ENCODE data around the gene FAM13A. TPM values are rescaled to one million over a fixed set of nuclear protein-coding genes. Genes with fewer than 3 reads are reported as not detected.

The FAM13A gene
- total and polyA plus RNA-seq, 2 of the 8 experiments (the other 6 are each of a cell fraction or from before 2014, with no cell fraction given), result 7.1 to 16.5 TPM

DNA sequence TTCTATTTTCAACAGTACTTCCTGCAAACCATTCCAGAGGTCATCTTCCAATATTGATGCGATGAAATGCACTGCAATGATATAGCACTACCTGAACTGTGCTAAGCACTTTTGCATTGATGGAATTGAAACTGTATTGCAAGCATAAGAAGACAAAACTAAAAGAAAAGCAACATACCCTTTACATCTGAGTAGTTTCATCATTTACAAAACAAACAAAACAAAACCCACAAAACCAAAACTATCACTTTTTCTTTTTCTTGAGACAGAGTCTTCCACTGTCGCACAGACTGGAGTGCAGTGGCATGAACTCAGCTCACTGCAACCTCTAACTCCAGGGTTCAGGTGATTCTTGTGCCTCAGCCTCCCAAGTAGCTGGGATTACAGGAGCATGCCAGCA, 239.2 kb downstream of the FAM13A start:
- no peak overlapping the region for H3K4me2 ChIP-seq (ENCODE audit: insufficient read depth in 1 of 2, low read depth in 2 of 2, low read length in 2 of 2)
- no peak for FAIRE-seq
- POLR2A ChIA-PET (ENCODE audit: partially characterized antibody), result interaction anchor here (0.7 kb wide), 1 partner anchor 103 kb away, joined by 4 read pairs; no protein-coding TSS in a partner anchor

More for the DNA sequence above, 239.2 kb downstream of the FAM13A start:
- no peak overlapping the region for H3K27ac ChIP-seq (ENCODE audit: low read depth, low read length)
- no peak overlapping the region for H3K18ac ChIP-seq (ENCODE audit: extremely low read depth, low read length)
- H2AFZ ChIP-seq (ENCODE audit: low read length), result no peak overlapping the region
- peaks cover 0 to 3% (median under 1%) of the 10 kb centered on the region in 4 experiments; a peak in 3 of 7 replicates for H3K4me1 ChIP-seq (replicated peaks in 1 of 4; ENCODE audit: control insufficient read depth in 3 of 4, insufficient read depth in 4 of 4, low read length in 3 of 4)
- WGBS, 2 experiments (ENCODE audit: extremely low coverage in 1 of 2, insufficient coverage in 1 of 2, insufficient read length in 1 of 2, insufficient replicate concordance in 2 of 2, low coverage in 1 of 2, low lambda C conversion rate in 2 of 2, missing lambda C conversion rate in 1 of 2), result 79% methylated on average over 2 of the region's 2 CpGs; no CpG with 5 or more reads in 1 of the 2 experiments
- H3K56ac ChIP-seq (replicated peaks; ENCODE audit: insufficient read length, low read depth, low read length), result no peak overlapping the region
- no peak for DNase-seq (ENCODE audit: low read depth in 1 of 2, low spot score in 2 of 2)
- no peak overlapping the region for H2BK120ac ChIP-seq (replicated peaks; ENCODE audit: low read depth, low read length)
- no peaks in the 10 kb centered on the region for H3K27me3 ChIP-seq (replicated peaks in 1 of 4; ENCODE audit: control insufficient read depth in 3 of 4, extremely low read depth in 1 of 4, insufficient read depth in 3 of 4, low read length in 3 of 4)
- no peaks in the 10 kb centered on the region for H4K20me1 ChIP-seq (replicated peaks in 1 of 2; ENCODE audit: control insufficient read depth in 1 of 2, insufficient read depth in 2 of 2, low read length in 2 of 2)
- H3K36me3 ChIP-seq (ENCODE audit: control insufficient read depth in 2 of 4, insufficient read depth in 4 of 4, low read length in 3 of 4), result no peaks in the 10 kb centered on the region
- no peak overlapping the region for H3K14ac ChIP-seq (ENCODE audit: insufficient read length)
- no peak overlapping the region for H4K8ac ChIP-seq (ENCODE audit: extremely low read depth, insufficient read depth, low read length)
- no peak for TF ChIP-seq MAFK (IDR thresholded peaks at IDR 0.05; ENCODE audit: low read depth, low read length)
- TF ChIP-seq, protein P1, sequence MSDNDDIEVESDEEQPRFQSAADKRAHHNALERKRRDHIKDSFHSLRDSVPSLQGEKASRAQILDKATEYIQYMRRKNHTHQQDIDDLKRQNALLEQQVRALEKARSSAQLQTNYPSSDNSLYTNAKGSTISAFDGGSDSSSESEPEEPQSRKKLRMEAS (IDR thresholded peaks at IDR 0.05), result no peak
- no peak for TF ChIP-seq CBX5 (IDR thresholded peaks at IDR 0.05; ENCODE audit: low read depth, low read length)
- no peak for TF ChIP-seq RFX5 (IDR thresholded peaks at IDR 0.05; ENCODE audit: borderline replicate concordance, low read depth, low read length)
- no peak for TF ChIP-seq CHD1 (IDR thresholded peaks at IDR 0.05; ENCODE audit: low read depth, low read length)
- TF ChIP-seq BCL11A (IDR thresholded peaks at IDR 0.05; ENCODE audit: low read depth in 2 of 2, low read length in 2 of 2), result no peak
- TF ChIP-seq, protein P2, sequence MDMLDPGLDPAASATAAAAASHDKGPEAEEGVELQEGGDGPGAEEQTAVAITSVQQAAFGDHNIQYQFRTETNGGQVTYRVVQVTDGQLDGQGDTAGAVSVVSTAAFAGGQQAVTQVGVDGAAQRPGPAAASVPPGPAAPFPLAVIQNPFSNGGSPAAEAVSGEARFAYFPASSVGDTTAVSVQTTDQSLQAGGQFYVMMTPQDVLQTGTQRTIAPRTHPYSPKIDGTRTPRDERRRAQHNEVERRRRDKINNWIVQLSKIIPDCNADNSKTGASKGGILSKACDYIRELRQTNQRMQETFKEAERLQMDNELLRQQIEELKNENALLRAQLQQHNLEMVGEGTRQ (IDR thresholded peaks at IDR 0.05; ENCODE audit: low read length), result no peak
- TF ChIP-seq RNF2 (IDR thresholded peaks at IDR 0.05; ENCODE audit: borderline replicate concordance, low read depth, low read length, missing control alignments, poor library complexity, severe bottlenecking), result no peak
- no peak for TF ChIP-seq POLR2AphosphoS5 (IDR thresholded peaks at IDR 0.05; ENCODE audit: low read depth, low read length)
- H2BK15ac ChIP-seq (ENCODE audit: low read length), result no peak overlapping the region
- no peak overlapping the region for H2BK5ac ChIP-seq (ENCODE audit: low read depth, low read length)
- CTCF ChIA-PET (ENCODE audit: partially characterized antibody), result interaction anchor here (0.6 to 12.6 kb wide), 16 partner anchors 9 to 579 kb away, joined by 3 to 224 read pairs (median 4); partner anchors contain the start of gene TIGD2
- no peak overlapping the region for H4K5ac ChIP-seq (ENCODE audit: insufficient read length, low read depth, low read length)
- H3K79me2 ChIP-seq (ENCODE audit: control insufficient read depth in 1 of 2, insufficient read depth in 2 of 2, low read length in 2 of 2), result no peaks in the 10 kb centered on the region
- H3K4me3 ChIP-seq (ENCODE audit: extremely low read depth in 1 of 4, insufficient read depth in 2 of 4, low read depth in 3 of 4, low read length in 4 of 4), result no peak overlapping the region
- H3K23ac ChIP-seq (ENCODE audit: insufficient read length), result no peak overlapping the region
- no peak overlapping the region for H4K91ac ChIP-seq (replicated peaks; ENCODE audit: insufficient read length, low read length)
- H2BK20ac ChIP-seq (ENCODE audit: low read length), result no peak overlapping the region
- no peak overlapping the region for H3K4ac ChIP-seq (replicated peaks; ENCODE audit: insufficient read length, low read depth, low read length)
- no peak overlapping the region for H2AK5ac ChIP-seq (ENCODE audit: low read depth, low read length)
- no peaks in the 10 kb centered on the region for H3K23me2 ChIP-seq (ENCODE audit: low read depth, low read length)
- H2BK12ac ChIP-seq (ENCODE audit: low read depth, low read length), result no peak overlapping the region
- H3K9ac ChIP-seq (replicated peaks in 1 of 4; ENCODE audit: extremely low read depth in 1 of 4, low read depth in 3 of 4, low read length in 3 of 4), result no peak overlapping the region
- H3K9me3 ChIP-seq (ENCODE audit: insufficient read depth in 2 of 2, low read depth in 1 of 2, low read length in 1 of 2), result no peaks in the 10 kb centered on the region
- H3K79me1 ChIP-seq (ENCODE audit: low read depth, low read length), result no peaks in the 10 kb centered on the region

Data from H1 (cell line).